SK-N-SH treated with all-trans-retinoic acid at 6 μM for 48 hours (cell line): ENCODE measurements around the gene PLA2G4F.

Source experiments
- ATAC-seq: fragments of 200-7000 bp; cut with Tn5 transposase; 3 replicates; pipeline ENCODE4 v1.9.1; 2020; ENCODE audit warnings: mild to moderate bottlenecking, moderate library complexity
- ARNTL ChIP-seq: fragments of 450-650 bp; formaldehyde crosslinking; IDR thresholded peaks from 2 replicates; pipeline ENCODE4 v1.5.0; 2020; ENCODE audit warnings: low read depth, mild to moderate bottlenecking, moderate library complexity, borderline replicate concordance
- BACH2 ChIP-seq: fragments of 250-450 bp; sonication (Bioruptor Pico); IDR thresholded peaks from 2 replicates; pipeline ENCODE4 v1.9.0; 2021; ENCODE audit warnings: mild to moderate bottlenecking, borderline replicate concordance
- CREB5 ChIP-seq: fragments of 250-450 bp; sonication (Bioruptor Pico); IDR thresholded peaks from 2 replicates; pipeline ENCODE4 v1.5.1; 2020; ENCODE audit warnings: low read depth, mild to moderate bottlenecking, moderate library complexity
- CSDC2 ChIP-seq: fragments of 250-450 bp; sonication (Bioruptor Pico); IDR thresholded peaks from 2 replicates; pipeline ENCODE4 v1.5.0; 2020; ENCODE audit warnings: mild to moderate bottlenecking, moderate library complexity
- CSRNP3 ChIP-seq: fragments of 250-450 bp; sonication (Bioruptor Pico); IDR thresholded peaks from 2 replicates; pipeline ENCODE4 v1.5.1; 2021; ENCODE audit warnings: mild to moderate bottlenecking, moderate library complexity
- ESRRG ChIP-seq: fragments of 250-450 bp; sonication (Bioruptor Pico); IDR thresholded peaks from 2 replicates; pipeline ENCODE4 v1.6.1; 2021; ENCODE audit warnings: mild to moderate bottlenecking
- GLIS3 ChIP-seq: fragments of 250-450 bp; sonication (Bioruptor Pico); IDR thresholded peaks from 2 replicates; pipeline ENCODE4 v1.5.0; 2020; ENCODE audit warnings: mild to moderate bottlenecking, moderate library complexity
- ISL1 ChIP-seq: fragments of 250-450 bp; sonication (Bioruptor Pico); IDR thresholded peaks from 2 replicates; pipeline ENCODE4 v2.1.2; 2022; ENCODE audit warnings: mild to moderate bottlenecking, moderate library complexity
- OSR1 ChIP-seq: fragments of 250-450 bp; sonication (Bioruptor Pico); IDR thresholded peaks from 2 replicates; pipeline ENCODE4 v1.8.0; 2022; ENCODE audit warnings: moderate library complexity, mild to moderate bottlenecking, inconsistent platforms
- PATZ1 ChIP-seq: fragments of 250-450 bp; sonication (Bioruptor Pico); IDR thresholded peaks from 2 replicates; pipeline ENCODE4 v1.8.0; 2020; ENCODE audit warnings: mild to moderate bottlenecking, moderate library complexity, borderline replicate concordance
- POU6F1 ChIP-seq: fragments of 250-450 bp; sonication (Bioruptor Pico); IDR thresholded peaks from 2 replicates; pipeline ENCODE4 v1.8.0; 2021; ENCODE audit warnings: low read depth, mild to moderate bottlenecking, moderate library complexity, borderline replicate concordance
- PPARA ChIP-seq: fragments of 250-450 bp; sonication (Bioruptor Pico); IDR thresholded peaks from 2 replicates; pipeline ENCODE4 v1.5.0; 2020; ENCODE audit warnings: mild to moderate bottlenecking, borderline replicate concordance
- RARB ChIP-seq: fragments of 250-450 bp; sonication (Bioruptor Pico); IDR thresholded peaks from 2 replicates; pipeline ENCODE4 v1.8.0; 2021; ENCODE audit warnings: mild to moderate bottlenecking, moderate library complexity
- SNAI2 ChIP-seq: fragments of 250-450 bp; sonication (Bioruptor Pico); IDR thresholded peaks from 2 replicates; pipeline ENCODE4 v1.5.0; 2020; ENCODE audit warnings: mild to moderate bottlenecking, moderate library complexity
- TOX ChIP-seq: fragments of 250-450 bp; sonication (Bioruptor Pico); IDR thresholded peaks from 2 replicates; pipeline ENCODE4 v1.8.0; 2021; ENCODE audit warnings: mild to moderate bottlenecking, moderate library complexity, borderline replicate concordance
- TSHZ2 ChIP-seq: fragments of 250-450 bp; sonication (Bioruptor Pico); IDR thresholded peaks from 2 replicates; pipeline ENCODE4 v1.5.0; 2020; ENCODE audit warnings: mild to moderate bottlenecking, moderate library complexity
- ZFP3 ChIP-seq: fragments of 250-450 bp; sonication (Bioruptor Pico); IDR thresholded peaks from 2 replicates; pipeline ENCODE4 v1.5.0; 2020; ENCODE audit warnings: mild to moderate bottlenecking, moderate library complexity
- ZFP30 ChIP-seq: fragments of 450-650 bp; formaldehyde crosslinking; IDR thresholded peaks from 2 replicates; pipeline ENCODE4 v1.5.0; 2022; ENCODE audit warnings: mild to moderate bottlenecking, moderate library complexity
- ZNF70 ChIP-seq: fragments of 450-650 bp; formaldehyde crosslinking; IDR thresholded peaks from 2 replicates; pipeline ENCODE4 v1.5.0; 2020; ENCODE audit warnings: mild to moderate bottlenecking, moderate library complexity
- ZNF8 ChIP-seq: fragments of 450-650 bp; formaldehyde crosslinking; IDR thresholded peaks from 2 replicates; pipeline ENCODE4 v1.5.0; 2020; ENCODE audit warnings: mild to moderate bottlenecking, moderate library complexity

The PLA2G4F gene

GRCh38 chr15:42101861-42102260, 54.6 kb downstream of the PLA2G4F start (continued):
- TF ChIP-seq GLIS3 (CRISPR knock-in tag): no peak
- no peak for TF ChIP-seq CSDC2 (CRISPR knock-in tag)
- no peak for TF ChIP-seq ESRRG (CRISPR knock-in tag)
- no peak for TF ChIP-seq ZFP30 (CRISPR knock-in tag)
- TF ChIP-seq TOX (CRISPR knock-in tag): no peak
- TF ChIP-seq ZNF8: no peak
- TF ChIP-seq OSR1 (CRISPR knock-in tag): no peak

GRCh38 chr15:42100021-42100800, 56.2 kb downstream of the PLA2G4F start:
- ATAC-seq: no peak
- TF ChIP-seq TOX (CRISPR knock-in tag) (no peak), ZFP30 (CRISPR knock-in tag) (no peak)

GRCh38 chr15:42097018-42097417, 59.4 kb downstream of the PLA2G4F start:
- no peak for ATAC-seq
- TF ChIP-seq ESRRG (CRISPR knock-in tag) (no peak), ZFP3 (CRISPR knock-in tag) (no peak), ZNF8 (no peak), CREB5 (CRISPR knock-in tag) (no peak), RARB (no peak), ZNF70 (CRISPR knock-in tag) (no peak), CSRNP3 (CRISPR knock-in tag) (no peak), POU6F1 (CRISPR knock-in tag) (no peak), PATZ1 (CRISPR knock-in tag) (no peak), ARNTL (CRISPR knock-in tag) (no peak), GLIS3 (CRISPR knock-in tag) (no peak), BACH2 (CRISPR knock-in tag) (no peak), ZFP30 (CRISPR knock-in tag) (no peak), TOX (CRISPR knock-in tag) (no peak), CSDC2 (CRISPR knock-in tag) (no peak), SNAI2 (CRISPR knock-in tag) (no peak), PPARA (CRISPR knock-in tag) (no peak), TSHZ2 (CRISPR knock-in tag) (no peak), ISL1 (CRISPR knock-in tag) (no peak)
